Embryonic facial prominence (tissue), 1 donor: Measurements from ENCODE around the gene NME4.

Source experiments
- DNase-seq: peaks from one replicate; pipeline ENCODE4 v3.0.0-alpha.2; 2016; ENCODE audit errors: extremely low spot score

Gene NME4

DNA sequence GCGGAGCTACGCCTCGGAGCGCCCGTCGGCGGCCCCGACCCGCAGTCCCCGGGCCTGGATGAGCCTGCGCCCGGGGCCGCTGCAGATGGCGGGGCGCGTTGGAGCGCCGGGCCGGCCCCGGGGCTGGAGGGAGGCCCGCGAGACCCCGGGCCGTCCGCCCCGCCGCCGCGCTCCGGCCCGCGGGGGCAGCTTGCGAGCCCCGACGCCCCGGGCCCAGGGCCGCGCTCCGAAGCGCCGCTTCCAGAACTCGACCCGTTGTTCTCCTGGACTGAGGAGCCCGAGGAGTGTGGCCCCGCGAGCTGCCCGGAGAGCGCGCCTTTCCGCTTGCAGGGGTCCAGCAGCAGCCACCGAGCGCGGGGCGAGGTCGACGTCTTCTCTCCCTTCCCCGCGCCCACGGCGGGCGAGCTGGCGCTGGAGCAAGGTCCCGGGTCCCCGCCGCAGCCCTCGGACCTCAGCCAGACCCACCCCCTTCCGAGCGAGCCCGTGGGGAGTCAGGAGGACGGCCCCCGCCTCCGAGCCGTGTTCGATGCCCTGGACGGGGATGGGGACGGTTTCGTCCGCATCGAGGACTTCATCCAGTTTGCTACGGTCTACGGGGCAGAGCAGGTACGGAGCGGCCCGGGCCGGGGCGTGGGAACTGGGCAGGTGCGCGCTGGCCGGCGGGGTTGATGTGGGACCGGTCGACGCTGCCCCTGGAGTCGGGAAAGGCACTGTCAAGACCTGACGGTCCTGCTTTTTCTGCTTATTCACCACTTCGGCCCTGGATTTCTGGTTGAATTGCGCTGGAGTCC lies 29.3 kb downstream of the NME4 start:
- no peak for DNase-seq

- DNase-seq: no peak
These were observed 29.9 kb downstream of the NME4 start for GRCh38 chr16:426906-427249.

DNA sequence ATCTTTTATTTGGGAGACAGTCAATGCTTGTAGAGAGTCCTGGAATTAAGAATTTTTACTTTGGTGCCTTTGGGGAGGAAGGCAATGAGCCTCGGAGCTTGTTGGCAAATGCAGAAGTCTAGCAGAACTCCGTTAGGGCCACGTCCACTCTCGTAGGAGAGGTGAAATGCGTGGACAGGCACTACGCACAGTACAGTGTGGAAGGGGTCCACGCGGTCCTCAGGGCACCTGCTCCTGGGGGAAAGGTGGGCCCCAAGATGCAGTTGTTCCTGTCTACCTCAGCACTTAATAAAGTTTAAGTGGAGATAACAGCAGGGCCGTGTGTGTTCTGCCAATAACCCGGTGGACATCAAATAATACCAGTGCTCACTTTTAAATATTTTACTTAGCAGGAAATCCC lies 30.3 kb downstream of the NME4 start:
- no peak for DNase-seq

DNA sequence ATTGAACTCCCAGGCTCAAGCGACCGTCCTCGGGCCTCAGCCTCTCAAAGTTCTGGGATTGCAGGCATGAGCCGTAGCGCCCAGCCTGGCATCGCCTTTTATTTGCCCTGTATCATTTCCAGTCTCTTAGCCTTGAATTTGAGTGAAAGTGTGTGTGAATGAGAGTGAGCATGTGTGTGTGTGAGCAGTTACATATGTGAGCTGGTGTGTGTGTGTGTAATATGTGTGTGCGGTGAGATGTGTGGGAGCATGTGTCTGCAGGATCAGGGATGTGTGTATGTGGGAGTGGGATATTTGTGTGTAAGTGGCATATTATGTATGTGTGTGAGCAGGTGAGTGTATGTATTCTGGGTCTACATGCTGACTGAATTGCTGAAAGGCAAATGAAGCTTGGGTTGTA lies 33.9 kb downstream of the NME4 start:
- no peak for DNase-seq

DNA sequence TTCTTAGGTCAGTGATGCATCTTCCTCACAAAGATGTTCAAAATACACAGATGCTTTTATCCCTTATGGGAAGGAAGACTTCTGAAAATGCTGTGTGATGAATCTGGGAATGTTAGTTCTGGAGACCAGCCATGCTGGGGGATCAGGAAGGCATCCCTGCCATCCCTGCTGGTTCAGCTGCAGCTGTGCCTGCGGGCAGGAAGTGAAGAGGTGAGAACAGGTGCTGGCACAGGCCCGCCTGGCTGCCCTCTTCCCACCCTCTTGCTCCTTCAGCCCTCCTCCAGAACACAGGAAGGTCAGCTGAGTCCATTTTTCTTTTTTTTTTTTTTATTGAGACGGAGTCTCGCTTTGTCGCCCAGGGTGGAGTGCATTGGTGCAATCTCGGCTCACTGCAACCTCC lies 43.6 kb downstream of the NME4 start:
- DNase-seq: no peak

DNA sequence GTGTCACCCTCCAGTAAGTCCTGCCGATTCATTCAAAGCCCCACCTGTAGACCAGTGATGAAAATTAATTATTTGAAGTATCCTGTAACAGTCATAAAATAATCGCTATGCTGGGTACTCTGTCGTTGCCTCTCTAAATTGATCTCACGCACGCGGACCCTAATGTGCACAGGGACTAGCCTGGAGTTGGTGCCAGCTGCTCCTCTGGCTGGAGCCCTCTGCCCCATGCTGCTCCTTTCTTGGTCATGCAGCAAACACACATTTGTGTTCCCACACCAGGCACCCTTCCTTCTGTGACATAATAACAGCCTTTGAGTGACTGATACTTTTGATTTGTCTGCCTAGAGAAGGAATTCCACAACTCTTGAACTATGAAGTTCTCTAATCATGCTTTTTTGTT lies 44.4 kb downstream of the NME4 start:
- DNase-seq: no peak

GRCh38 chr16:442976-443375 lies 46.0 kb downstream of the NME4 start:
- DNase-seq: no peak

- no peak for DNase-seq
These were observed 47.0 kb downstream of the NME4 start for GRCh38 chr16:444027-444426.

GRCh38 chr16:445566-445965 lies 48.6 kb downstream of the NME4 start:
- DNase-seq: no peak
